HepG2 (cell line): ENCODE measurements around the gene CACNA1I. TPM values are rescaled to one million over a fixed set of nuclear protein-coding genes. Genes with fewer than 3 reads are reported as not detected.
A peak's percentile ranks its signal among the peaks of the same experiment; 100 is the strongest.

ENCODE experiments used
- ATAC-seq: fragments of 200-7000 bp; cut with Tn5 transposase; 3 replicates; pipeline ENCODE4 v1.9.1; 2020; ENCODE audit warnings: mild to moderate bottlenecking, moderate library complexity
- BruUV-seq: library from RNA; stranded (reverse); fragments of 400-500 nt; replicated peaks from 2 replicates; lab custom pipeline; 2021; lab: Mats Ljungman, UMichigan
- CTCF ChIA-PET: fragments of 300-600 bp; formaldehyde crosslinking; extraction: SDS; loops from one replicate; lab custom pipeline; 2021; ENCODE audit warnings: low total read pairs, inconsistent platforms, low intra/inter-chr PET ratio; lab: Yijun Ruan, JAX
- POLR2A ChIA-PET: fragments of 350-600 bp; sonication (Branson Sonifier 250); formaldehyde crosslinking; loops from one replicate; lab custom pipeline; 2020; ENCODE audit warnings: antibody characterized with exemption, inconsistent platforms; lab: Yijun Ruan, JAX
- DNase-seq: peaks from one replicate; pipeline ENCODE4 v3.0.0-alpha.2; 2015; ENCODE audit warnings: low spot score
- FAIRE-seq: peaks from 3 replicates; lab custom pipeline; 2011; peaks lifted over from hg19 to GRCh38; lab: Jason Lieb, UNC
- H2AFZ ChIP-seq: one replicate; pipeline ENCODE4 v1.6.1; 2011; ENCODE audit warnings: low read length, inconsistent platforms
- H3K27ac ChIP-seq: fragments of 300-600 bp; 3 replicates; pipeline ENCODE4 v1.8.0; 2011; ENCODE audit warnings: mixed run types, mild to moderate bottlenecking, mixed read lengths, low read length, inconsistent platforms; ENCODE audit not compliant: insufficient read depth; ENCODE audit errors: extremely low read length
- H3K27me3 ChIP-seq, 2 experiments: fragments of 200-600 bp in 1 of 2; 2 replicates in 1 of 2; 3 replicates in 1 of 2; pipeline versions ENCODE4 v1.6.0 to v1.8.0; 2011; ENCODE audit warnings: low read length in 2 of 2, mild to moderate bottlenecking in 2 of 2, moderate library complexity in 2 of 2, inconsistent platforms in 1 of 2; ENCODE audit not compliant: insufficient read depth in 2 of 2, control insufficient read depth in 1 of 2
- H3K36me3 ChIP-seq, 2 experiments: fragments of 200-600 bp in 1 of 2; replicated peaks in 1 of 2; 2 replicates in 1 of 2; 3 replicates in 1 of 2; pipeline versions ENCODE4 v1.5.1 to v1.8.0; 2011; ENCODE audit warnings: low read length in 2 of 2, inconsistent platforms in 1 of 2; ENCODE audit not compliant: insufficient read depth in 2 of 2, control insufficient read depth in 1 of 2
- H3K4me1 ChIP-seq: 2 replicates; pipeline ENCODE4 v1.5.1; 2012; ENCODE audit warnings: low read length, inconsistent platforms; ENCODE audit not compliant: insufficient read depth
- H3K4me2 ChIP-seq: 2 replicates; pipeline ENCODE4 v1.6.0; 2011; ENCODE audit warnings: low read depth, low read length, inconsistent platforms
- H3K4me3 ChIP-seq, 3 experiments: fragments of 200-600 bp in 1 of 3; sonication (generic), shearing (Covaris generic) in 1 of 3; replicated peaks in 1 of 3; 2 replicates each; pipeline ENCODE4 v1.5.1; 2011 to 2016; ENCODE audit warnings: low read length in 3 of 3, inconsistent platforms in 2 of 3, low read depth in 2 of 3, mild to moderate bottlenecking in 2 of 3, control low read depth in 1 of 3, mixed read lengths in 1 of 3; ENCODE audit not compliant: insufficient read depth in 1 of 3
- H3K79me2 ChIP-seq: one replicate; pipeline ENCODE4 v1.6.1; 2011; ENCODE audit warnings: low read length, inconsistent platforms; ENCODE audit not compliant: insufficient read depth
- H3K9ac ChIP-seq: 2 replicates; pipeline ENCODE4 v1.6.0; 2011; ENCODE audit warnings: mild to moderate bottlenecking, low read depth, low read length, inconsistent platforms; ENCODE audit not compliant: insufficient read depth
- H3K9me3 ChIP-seq: 2 replicates; pipeline ENCODE4 v1.5.1; 2012; ENCODE audit warnings: mild to moderate bottlenecking, low read length
- H4K20me1 ChIP-seq: 2 replicates; pipeline ENCODE4 v1.6.0; 2011; ENCODE audit warnings: inconsistent platforms, mild to moderate bottlenecking, low read length, moderate library complexity; ENCODE audit not compliant: insufficient read depth
- CENPT ChIP-seq: sonication (generic); formaldehyde crosslinking; IDR thresholded peaks from 2 replicates; pipeline ENCODE4 v1.8.0; 2022; ENCODE audit warnings: low read depth, mild to moderate bottlenecking, moderate library complexity, missing genetic modification reagents
- NFRKB ChIP-seq: fragments of 450-650 bp; IDR thresholded peaks from 2 replicates; pipeline ENCODE4 v1.6.1; 2017
- RAD51 ChIP-seq: fragments of 450-650 bp; IDR thresholded peaks from 2 replicates; pipeline ENCODE4 v1.6.1; 2016; ENCODE audit warnings: borderline replicate concordance
- ZNF550 ChIP-seq: sonication (generic); formaldehyde crosslinking; IDR thresholded peaks from 2 replicates; pipeline ENCODE4 v1.4.0; 2020; ENCODE audit warnings: mild to moderate bottlenecking, missing genetic modification reagents, borderline replicate concordance
- ZNF564 ChIP-seq: sonication (generic); formaldehyde crosslinking; IDR thresholded peaks from 2 replicates; pipeline ENCODE4 v1.8.1; 2023; ENCODE audit warnings: mild to moderate bottlenecking, missing genetic modification reagents
- ZNF7 ChIP-seq: IDR thresholded peaks from 2 replicates; pipeline ENCODE4 v1.6.1; 2016; ENCODE audit warnings: missing biosample characterization, missing genetic modification reagents
- WGBS: methylation state at CpG from one replicate; pipeline ENCODE4 v1.1.6; 2017; ENCODE audit warnings: low lambda C conversion rate; 5-methylcytosine and 5-hydroxymethylcytosine counted together
- in situ Hi-C: cut with HindIII; loops from 2 replicates; pipeline ENCODE4 v1.10.0; 2017; ENCODE audit warnings: low pct_unique_long_range_greater_than_20kb; ENCODE audit not compliant: extremely low pct_ligation_motif_present
- intact Hi-C: fragments of 100-400 bp; cut with micrococcal nuclease; formaldehyde crosslinking; loops from one replicate; pipeline ENCODE4 v1.10.0; 2022; ENCODE audit not compliant: unreplicated experiment
- polyA plus RNA-seq, 8 experiments: library from polyadenylated mRNA; depleted of rRNA in 3 of 8; stranded (reverse) in 7 of 8; unstranded in 1 of 8; fragments of >200 nt; fragmentation: Illumina TruSeq in 4 of 8; extraction: Trizol in 4 of 8; gene quantifications; 2 replicates each; pipeline versions ENCODE4 v1.2.1 to v1.2.3, GENCODE V29; 2011 to 2016; ENCODE audit warnings: low read depth in 4 of 8, missing spikeins in 1 of 8, mixed read lengths in 1 of 8; ENCODE audit not compliant: insufficient read depth in 1 of 8
- total RNA-seq, 5 experiments: library from RNA; depleted of rRNA; stranded (reverse); fragments of >200 nt; fragmentation: Illumina TruSeq; extraction: Trizol; gene quantifications; 2 replicates each; pipeline ENCODE4 v1.2.3, GENCODE V29; 2016; ENCODE audit warnings: low read depth in 1 of 5
- TF ChIP-seq, protein P1 (sequence below), 2 experiments: sonication (generic) in 1 of 2; formaldehyde crosslinking in 1 of 2; IDR thresholded peaks; 2 replicates each; pipeline versions ENCODE4 v1.5.1 to v1.6.1; 2011 to 2020; ENCODE audit warnings: borderline replicate concordance in 1 of 2, low read depth in 1 of 2, low read length in 1 of 2, mild to moderate bottlenecking in 1 of 2, missing genetic modification reagents in 1 of 2, moderate library complexity in 1 of 2
- TF ChIP-seq, protein P2 (sequence below): sonication (generic); formaldehyde crosslinking; IDR thresholded peaks from 2 replicates; pipeline ENCODE4 v1.9.0; 2022; ENCODE audit warnings: missing genetic modification reagents, mild to moderate bottlenecking, borderline replicate concordance

The CACNA1I gene
- total and polyA plus RNA-seq, 2 of the 13 experiments (the other 11 are each of a cell fraction or from before 2014, with no cell fraction given) = not detected

DNA sequence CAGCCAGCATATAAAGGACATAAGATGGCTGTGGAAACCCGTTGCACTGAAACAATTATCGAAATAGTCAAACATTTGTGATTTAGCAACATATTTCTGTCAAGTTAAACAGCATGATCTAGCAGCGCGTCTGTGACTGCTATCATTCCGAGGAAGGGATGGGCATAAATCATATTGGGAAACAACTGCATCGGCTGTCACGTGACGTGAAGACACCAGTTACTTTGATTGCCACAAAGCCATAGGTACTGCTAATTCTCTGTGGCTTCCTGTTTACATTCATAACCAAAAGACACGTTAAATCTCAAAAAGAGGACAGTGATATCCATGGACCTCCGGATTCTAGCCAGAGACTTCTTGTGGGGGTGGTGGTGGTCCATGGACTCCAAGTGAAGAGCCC lies 87.8 kb downstream of the CACNA1I start:
- ATAC-seq = no peak
- H3K79me2 ChIP-seq = no peaks in the 10 kb centered on the region
- BruUV-seq = no TSS peak
- H3K4me2 ChIP-seq = no peak overlapping the region
- intact Hi-C loops (no loop called here), in situ Hi-C loops (no loop called here)
- 3% methylated on average over 10 of the region's 10 CpGs for WGBS
- H3K27ac ChIP-seq = no peak overlapping the region
- H3K9ac ChIP-seq = no peak overlapping the region
- no peak overlapping the region for H3K4me3 ChIP-seq
- H3K9me3 ChIP-seq = no peaks in the 10 kb centered on the region
- CTCF ChIA-PET = no interaction called here
- TF ChIP-seq NFRKB = no peak
- TF ChIP-seq ZNF7 = no peak
- no peak for TF ChIP-seq ZNF550 (CRISPR knock-in tag)
- TF ChIP-seq, protein P1, sequence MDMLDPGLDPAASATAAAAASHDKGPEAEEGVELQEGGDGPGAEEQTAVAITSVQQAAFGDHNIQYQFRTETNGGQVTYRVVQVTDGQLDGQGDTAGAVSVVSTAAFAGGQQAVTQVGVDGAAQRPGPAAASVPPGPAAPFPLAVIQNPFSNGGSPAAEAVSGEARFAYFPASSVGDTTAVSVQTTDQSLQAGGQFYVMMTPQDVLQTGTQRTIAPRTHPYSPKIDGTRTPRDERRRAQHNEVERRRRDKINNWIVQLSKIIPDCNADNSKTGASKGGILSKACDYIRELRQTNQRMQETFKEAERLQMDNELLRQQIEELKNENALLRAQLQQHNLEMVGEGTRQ (IDR thresholded peaks at IDR 0.05; ENCODE audit: low read depth, low read length) = peak; percentile 38; the same call in 1 of the 2 replicates
- TF ChIP-seq, protein P1 (CRISPR knock-in tag; IDR thresholded peaks at IDR 0.05; ENCODE audit: borderline replicate concordance) = no peak
- peak; percentile 58; the same call in 1 of the 2 replicates for TF ChIP-seq RAD51
- TF ChIP-seq, protein P2, sequence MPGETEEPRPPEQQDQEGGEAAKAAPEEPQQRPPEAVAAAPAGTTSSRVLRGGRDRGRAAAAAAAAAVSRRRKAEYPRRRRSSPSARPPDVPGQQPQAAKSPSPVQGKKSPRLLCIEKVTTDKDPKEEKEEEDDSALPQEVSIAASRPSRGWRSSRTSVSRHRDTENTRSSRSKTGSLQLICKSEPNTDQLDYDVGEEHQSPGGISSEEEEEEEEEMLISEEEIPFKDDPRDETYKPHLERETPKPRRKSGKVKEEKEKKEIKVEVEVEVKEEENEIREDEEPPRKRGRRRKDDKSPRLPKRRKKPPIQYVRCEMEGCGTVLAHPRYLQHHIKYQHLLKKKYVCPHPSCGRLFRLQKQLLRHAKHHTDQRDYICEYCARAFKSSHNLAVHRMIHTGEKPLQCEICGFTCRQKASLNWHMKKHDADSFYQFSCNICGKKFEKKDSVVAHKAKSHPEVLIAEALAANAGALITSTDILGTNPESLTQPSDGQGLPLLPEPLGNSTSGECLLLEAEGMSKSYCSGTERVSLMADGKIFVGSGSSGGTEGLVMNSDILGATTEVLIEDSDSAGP = no peak
- no peak for TF ChIP-seq ZNF564 (CRISPR knock-in tag)
- TF ChIP-seq CENPT = no peak
- POLR2A ChIA-PET = no interaction called here
- FAIRE-seq = no peak
- H3K27me3 ChIP-seq = peaks cover 4 to 64% of the 10 kb centered on the region in 2 experiments; a peak in 4 of 5 replicates
- H3K36me3 ChIP-seq = no peaks in the 10 kb centered on the region
- no peak overlapping the region for H2AFZ ChIP-seq
- no peak for DNase-seq
- H3K4me1 ChIP-seq = no peaks in the 10 kb centered on the region
- no peaks in the 10 kb centered on the region for H4K20me1 ChIP-seq
